ENCODE results near the gene SPATA13. TPM values are rescaled to one million over a fixed set of nuclear protein-coding genes. Genes with fewer than 3 reads are reported as not detected.

The SPATA13 gene
- total and polyA plus RNA-seq, 2 donors (not counting 1 experiment from before 2014, with no cell fraction given), result 5.7 to 8.3 TPM

DNA sequence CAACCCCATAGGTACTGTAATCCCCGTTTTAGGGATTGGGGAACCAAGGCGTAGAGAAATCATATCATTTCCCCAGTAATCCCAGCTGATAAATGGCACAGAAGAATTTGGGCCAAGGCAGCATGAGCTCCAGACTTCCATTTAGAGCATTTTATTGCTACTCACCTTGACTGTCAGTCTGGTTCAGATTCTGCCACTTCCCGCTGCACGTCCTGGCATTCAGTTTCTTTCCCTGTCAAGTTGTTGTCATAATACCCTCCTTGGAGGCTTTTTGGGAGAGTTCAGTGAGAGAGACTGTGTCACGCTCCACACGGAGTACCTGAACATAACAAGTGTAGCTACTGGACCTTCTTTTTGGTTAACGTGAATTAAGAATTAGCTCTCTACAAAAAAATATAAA, 141.4 kb downstream of the SPATA13 start:
- intact Hi-C loops (cut with micrococcal nuclease), result no loop called here
- POLR2A ChIA-PET, result no interaction called here
- H3K9me3 Mint-ChIP-seq (ENCODE audit: insufficient read depth), result no peaks in the 10 kb centered on the region

DNA sequence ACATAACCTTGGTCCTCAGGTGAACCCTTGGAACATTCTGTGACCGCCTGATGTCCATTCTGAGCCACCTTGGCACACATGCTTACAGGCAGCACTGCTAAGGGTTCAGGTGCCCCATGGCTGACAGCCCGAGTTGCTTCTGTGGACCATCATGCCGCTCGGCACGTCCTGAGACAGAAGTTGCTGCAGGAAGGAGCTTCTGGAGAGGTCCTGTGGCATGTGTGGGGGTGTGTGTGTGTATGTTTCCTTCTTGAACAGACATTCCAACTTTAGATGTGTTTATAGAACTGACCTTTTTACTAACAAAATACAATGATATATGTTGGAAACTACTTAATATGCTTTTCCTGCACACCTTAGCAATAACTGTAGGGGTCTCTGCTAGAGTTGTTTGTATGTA, 144.1 kb downstream of the SPATA13 start:
- H3K4me3 ChIP-seq (ENCODE audit: control extremely low read depth in 1 of 5, extremely low read depth in 1 of 5, insufficient read depth in 1 of 5, low read depth in 2 of 5, low read length in 4 of 5), result no peak overlapping the region
- no peak overlapping the region for H3K9ac ChIP-seq (ENCODE audit: low read length)
- intact Hi-C loops (cut with micrococcal nuclease), result no loop called here
- CTCF ChIA-PET, result no interaction called here
- no peaks in the 10 kb centered on the region for H3K9me3 ChIP-seq (ENCODE audit: control extremely low read depth in 1 of 3, control insufficient read depth in 2 of 3, insufficient read depth in 1 of 3, low read length in 2 of 3)
- H3K36me3 ChIP-seq (replicated peaks in 1 of 2; ENCODE audit: control extremely low read depth in 1 of 2, control insufficient read depth in 1 of 2, extremely low read depth in 1 of 2, insufficient read depth in 2 of 2, low read length in 1 of 2), result peaks cover 0 to 22% of the 10 kb centered on the region in 2 experiments
- H3K27me3 ChIP-seq (replicated peaks in 1 of 4; ENCODE audit: control extremely low read depth in 1 of 4, control insufficient read depth in 3 of 4, insufficient read depth in 4 of 4, low read length in 3 of 4), result no peaks in the 10 kb centered on the region
- H3K4me1 ChIP-seq (ENCODE audit: control insufficient read depth in 2 of 2, insufficient read depth in 2 of 2, low read length in 2 of 2), result no peaks in the 10 kb centered on the region
- POLR2A ChIA-PET, result no interaction called here
- no peak overlapping the region for H3K27ac Mint-ChIP-seq
- no peak overlapping the region for H3K27ac ChIP-seq (ENCODE audit: low read length in 2 of 2)
- no peaks in the 10 kb centered on the region for H3K4me1 Mint-ChIP-seq
- H3K27me3 Mint-ChIP-seq, result no peaks in the 10 kb centered on the region
- no peaks in the 10 kb centered on the region for H4K20me1 ChIP-seq (ENCODE audit: control insufficient read depth, insufficient read depth, low read length, poor library complexity, severe bottlenecking)
- no peaks in the 10 kb centered on the region for H3K9me3 Mint-ChIP-seq (ENCODE audit: insufficient read depth)
- H3K4me3 Mint-ChIP-seq, result no peak overlapping the region
- WGBS (ENCODE audit: insufficient coverage), result 92% methylated on average over 1 of the region's 5 CpGs
- H3K4me2 ChIP-seq (replicated peaks; ENCODE audit: low read depth, low read length, poor library complexity, severe bottlenecking), result no peak overlapping the region
- DNase-seq (no peak), ATAC-seq (ENCODE audit: low read depth) (no peak)
- TF ChIP-seq, protein P1, sequence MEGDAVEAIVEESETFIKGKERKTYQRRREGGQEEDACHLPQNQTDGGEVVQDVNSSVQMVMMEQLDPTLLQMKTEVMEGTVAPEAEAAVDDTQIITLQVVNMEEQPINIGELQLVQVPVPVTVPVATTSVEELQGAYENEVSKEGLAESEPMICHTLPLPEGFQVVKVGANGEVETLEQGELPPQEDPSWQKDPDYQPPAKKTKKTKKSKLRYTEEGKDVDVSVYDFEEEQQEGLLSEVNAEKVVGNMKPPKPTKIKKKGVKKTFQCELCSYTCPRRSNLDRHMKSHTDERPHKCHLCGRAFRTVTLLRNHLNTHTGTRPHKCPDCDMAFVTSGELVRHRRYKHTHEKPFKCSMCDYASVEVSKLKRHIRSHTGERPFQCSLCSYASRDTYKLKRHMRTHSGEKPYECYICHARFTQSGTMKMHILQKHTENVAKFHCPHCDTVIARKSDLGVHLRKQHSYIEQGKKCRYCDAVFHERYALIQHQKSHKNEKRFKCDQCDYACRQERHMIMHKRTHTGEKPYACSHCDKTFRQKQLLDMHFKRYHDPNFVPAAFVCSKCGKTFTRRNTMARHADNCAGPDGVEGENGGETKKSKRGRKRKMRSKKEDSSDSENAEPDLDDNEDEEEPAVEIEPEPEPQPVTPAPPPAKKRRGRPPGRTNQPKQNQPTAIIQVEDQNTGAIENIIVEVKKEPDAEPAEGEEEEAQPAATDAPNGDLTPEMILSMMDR (IDR thresholded peaks at IDR 0.05), result no peak
- TF ChIP-seq EZH2 (IDR thresholded peaks at IDR 0.05; ENCODE audit: borderline replicate concordance, insufficient read depth, low read depth, low read length, poor library complexity, severe bottlenecking), result no peak
- no peak overlapping the region for H2AFZ ChIP-seq (ENCODE audit: insufficient read depth, low read depth, low read length, poor library complexity, severe bottlenecking)
- no peaks in the 10 kb centered on the region for H3K79me2 ChIP-seq (ENCODE audit: control insufficient read depth, insufficient read depth, low read length)

More for the DNA sequence above, 141.4 kb downstream of the SPATA13 start:
- Histone ChIP-seq H3K27ac (ENCODE audit: low read length in 2 of 2) (no peak overlapping the region), H3K4me3 (ENCODE audit: control extremely low read depth in 1 of 5, extremely low read depth in 1 of 5, insufficient read depth in 1 of 5, low read depth in 2 of 5, low read length in 4 of 5) (no peak overlapping the region), H2AFZ (ENCODE audit: insufficient read depth, low read depth, low read length, poor library complexity, severe bottlenecking) (no peak overlapping the region), H3K9me3 (ENCODE audit: control extremely low read depth in 1 of 3, control insufficient read depth in 2 of 3, insufficient read depth in 1 of 3, low read length in 2 of 3) (no peaks in the 10 kb centered on the region), H3K27me3 (replicated peaks in 1 of 4; ENCODE audit: control extremely low read depth in 1 of 4, control insufficient read depth in 3 of 4, insufficient read depth in 4 of 4, low read length in 3 of 4) (no peaks in the 10 kb centered on the region), H3K4me2 (replicated peaks; ENCODE audit: low read depth, low read length, poor library complexity, severe bottlenecking) (no peak overlapping the region), H3K9ac (ENCODE audit: low read length) (no peak overlapping the region), H3K79me2 (ENCODE audit: control insufficient read depth, insufficient read depth, low read length) (no peaks in the 10 kb centered on the region), H3K4me1 (ENCODE audit: control insufficient read depth in 2 of 2, insufficient read depth in 2 of 2, low read length in 2 of 2) (no peaks in the 10 kb centered on the region), H4K20me1 (ENCODE audit: control insufficient read depth, insufficient read depth, low read length, poor library complexity, severe bottlenecking) (no peaks in the 10 kb centered on the region), H3K36me3 (replicated peaks in 1 of 2; ENCODE audit: control extremely low read depth in 1 of 2, control insufficient read depth in 1 of 2, extremely low read depth in 1 of 2, insufficient read depth in 2 of 2, low read length in 1 of 2) (peaks cover 0 to 42% of the 10 kb centered on the region in 2 experiments)
- Mint-ChIP-seq H3K27ac (no peak overlapping the region), H3K4me3 (no peak overlapping the region), H3K27me3 (no peaks in the 10 kb centered on the region), H3K4me1 (no peaks in the 10 kb centered on the region)
- 100% methylated on average over 2 of the region's 7 CpGs for WGBS (ENCODE audit: insufficient coverage)
- DNase-seq (no peak), ATAC-seq (ENCODE audit: low read depth) (no peak)
- CTCF ChIA-PET, result no interaction called here
- TF ChIP-seq EZH2 (IDR thresholded peaks at IDR 0.05; ENCODE audit: borderline replicate concordance, insufficient read depth, low read depth, low read length, poor library complexity, severe bottlenecking), result no peak

All from B cell (primary cell).